ENCODE data around the gene IFIH1. TPM values are rescaled to one million over a fixed set of nuclear protein-coding genes. Genes with fewer than 3 reads are reported as not detected.

The IFIH1 gene
- total RNA-seq, 1 experiment from 2014 or later: 18.6 TPM

- DNase-seq (ENCODE audit: low spot score): no peak
Observed at GRCh38 chr2:162312853-162313252, 5.6 kb downstream of the IFIH1 start.

DNA sequence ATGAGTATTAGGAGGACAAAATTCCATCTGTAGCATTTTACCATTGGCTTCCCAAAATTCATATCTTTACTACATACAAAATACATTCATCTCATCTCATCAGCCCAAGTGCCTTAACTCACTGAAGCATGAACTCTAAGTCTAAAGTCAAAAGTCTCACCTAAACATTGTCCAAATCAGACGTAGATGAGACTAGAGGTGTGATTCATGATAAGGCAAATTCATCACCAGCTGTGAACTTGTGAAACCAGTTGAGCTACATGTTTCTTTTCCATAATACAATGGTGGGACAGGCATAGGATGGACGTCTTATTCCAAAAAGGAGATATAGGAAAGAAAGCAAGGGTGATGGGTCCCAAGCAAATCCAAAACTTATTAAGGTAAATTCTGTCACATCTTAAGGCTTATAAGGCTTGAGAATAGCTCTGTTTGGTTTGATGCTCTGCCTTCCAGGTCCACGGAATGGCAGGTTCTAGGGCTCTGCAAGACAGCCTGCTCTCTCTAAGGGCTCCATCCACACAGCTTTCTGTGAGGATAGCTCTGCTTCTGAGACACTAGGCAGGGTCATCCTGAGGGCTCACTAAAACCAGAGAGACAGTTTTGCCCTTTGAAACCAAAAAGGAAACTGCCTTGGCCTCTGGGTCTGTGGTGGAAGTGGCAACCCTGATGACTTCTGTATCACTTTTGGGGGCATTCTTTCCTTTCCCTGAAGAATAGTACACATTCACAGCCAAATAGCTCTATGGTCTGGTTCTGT is 9.6 kb downstream of the IFIH1 start:
- DNase-seq (ENCODE audit: low spot score): no peak

DNA sequence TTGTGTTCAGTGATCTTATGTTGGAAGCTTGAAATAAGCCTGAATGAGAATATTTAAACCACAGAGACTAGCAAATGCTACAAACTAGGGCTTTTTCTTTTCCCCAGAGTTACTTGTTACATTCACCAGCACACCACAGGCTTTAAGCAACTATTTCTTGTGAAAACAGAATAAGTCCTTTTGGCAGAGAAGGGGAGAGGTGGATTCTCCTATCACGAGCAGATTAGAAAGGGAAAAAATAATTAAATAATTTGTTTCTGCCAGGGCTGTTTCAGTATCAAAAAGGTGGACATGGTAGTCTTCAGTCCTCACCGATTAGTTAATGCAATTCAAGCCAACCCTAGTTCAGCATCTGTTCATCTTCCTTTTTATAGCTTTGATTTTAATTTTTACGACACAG is 12.6 kb downstream of the IFIH1 start:
- DNase-seq (ENCODE audit: low spot score): no peak

DNA sequence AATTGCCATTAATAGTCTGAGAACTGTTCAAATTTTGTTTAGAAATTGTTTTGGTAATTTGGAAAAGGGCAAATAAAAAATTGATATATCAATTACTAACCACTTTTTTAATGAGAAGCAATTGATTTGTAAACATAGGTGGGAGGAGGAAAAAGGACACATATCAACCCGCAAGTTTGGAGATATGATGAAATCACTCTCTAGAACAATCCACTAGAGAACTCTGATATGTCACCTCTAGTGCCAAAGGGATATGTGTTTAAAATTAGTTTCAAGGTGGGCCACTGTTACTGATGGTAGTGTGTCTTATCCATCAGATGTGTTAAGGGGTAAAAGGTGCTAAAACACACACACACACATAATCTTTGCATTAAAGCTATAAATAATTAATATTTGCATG is 16.6 kb downstream of the IFIH1 start:
- no peak for DNase-seq (ENCODE audit: low spot score)

GRCh38 chr2:162301151-162301804 is 17.2 kb downstream of the IFIH1 start:
- peak; percentile 37 for DNase-seq (ENCODE audit: low spot score)

- DNase-seq (ENCODE audit: low spot score): no peak
Observed at GRCh38 chr2:162300266-162300665, 18.2 kb downstream of the IFIH1 start.

DNA sequence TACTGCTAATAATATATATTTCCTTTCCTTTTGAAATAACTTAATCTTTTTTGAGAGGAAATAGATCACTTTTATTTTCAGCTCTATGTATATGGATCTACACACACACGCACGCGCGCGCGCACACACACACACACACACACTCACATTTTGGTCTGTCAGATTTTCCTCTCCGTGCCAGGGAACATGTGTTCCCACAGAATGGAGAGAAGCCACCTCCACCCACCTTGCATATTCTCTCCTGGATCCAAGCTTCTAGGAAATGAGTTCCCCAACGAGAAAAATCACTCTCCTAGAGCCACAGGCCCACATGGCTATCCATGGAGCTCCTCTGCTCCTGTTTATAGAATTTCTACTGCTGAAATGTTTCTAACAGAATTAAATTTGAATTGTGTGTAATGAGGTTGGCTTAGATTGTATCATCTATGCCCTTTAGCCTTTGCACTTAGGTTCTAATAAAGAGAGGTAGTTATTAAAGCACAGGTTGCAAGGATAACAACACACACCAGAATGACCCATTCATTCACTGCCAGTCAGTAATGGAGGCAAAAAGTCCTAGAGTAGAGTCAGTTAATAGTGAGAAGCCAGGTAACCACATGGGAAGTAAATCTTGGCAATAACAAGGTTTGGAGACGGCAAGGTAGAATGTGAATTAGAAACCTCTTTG is 19.7 kb downstream of the IFIH1 start:
- no peak for DNase-seq (ENCODE audit: low spot score)

- DNase-seq (ENCODE audit: low spot score): peak; percentile 58
Observed at GRCh38 chr2:162297925-162298552, 20.4 kb downstream of the IFIH1 start.

GRCh38 chr2:162295009-162295408 is 23.5 kb downstream of the IFIH1 start:
- DNase-seq (ENCODE audit: low spot score): no peak

GRCh38 chr2:162293122-162293786 is 25.2 kb downstream of the IFIH1 start:
- DNase-seq (ENCODE audit: low spot score): no peak

DNA sequence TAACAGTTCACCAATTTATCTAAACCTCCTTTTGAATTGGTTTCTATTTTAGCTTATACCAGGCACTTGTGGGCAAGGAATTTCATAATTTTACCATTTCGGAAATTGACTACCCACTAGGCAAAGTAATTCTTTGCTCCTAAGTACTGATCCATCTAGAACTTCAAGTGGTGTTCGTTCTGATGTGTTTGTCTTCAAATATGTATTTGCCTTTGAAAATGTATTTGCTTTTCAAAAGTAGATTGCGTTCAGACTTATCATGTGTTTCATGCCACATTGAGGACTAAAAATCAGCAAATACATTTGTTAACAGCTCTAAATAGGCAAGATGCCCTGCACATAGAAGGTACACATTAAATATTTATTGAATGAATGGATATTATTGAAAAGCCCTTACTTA is 26.7 kb downstream of the IFIH1 start:
- DNase-seq (ENCODE audit: low spot score): no peak

- no peak for DNase-seq (ENCODE audit: low spot score)
Observed at GRCh38 chr2:162282765-162283425, 35.6 kb downstream of the IFIH1 start.

GRCh38 chr2:162280654-162281053 is 37.8 kb downstream of the IFIH1 start:
- DNase-seq (ENCODE audit: low spot score): no peak

DNA sequence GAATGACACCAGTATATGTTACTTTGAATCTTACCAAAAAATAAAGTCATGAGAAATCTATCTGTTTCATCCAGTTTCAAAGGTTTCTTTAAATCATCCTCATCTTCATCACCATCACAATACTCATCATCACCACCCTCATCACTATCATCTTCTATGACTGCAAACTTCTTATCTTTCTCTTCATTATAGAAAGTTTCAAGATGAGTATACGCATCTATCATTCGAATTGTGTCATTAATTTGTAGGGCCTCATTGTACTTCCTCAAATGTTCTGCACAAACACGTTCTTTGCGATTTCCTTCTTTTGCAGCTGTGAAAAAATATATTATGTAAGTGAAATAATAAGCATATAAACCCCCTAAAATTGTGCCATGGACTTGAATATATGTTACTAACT is 41.1 kb downstream of the IFIH1 start:
- no peak for DNase-seq (ENCODE audit: low spot score)

DNA sequence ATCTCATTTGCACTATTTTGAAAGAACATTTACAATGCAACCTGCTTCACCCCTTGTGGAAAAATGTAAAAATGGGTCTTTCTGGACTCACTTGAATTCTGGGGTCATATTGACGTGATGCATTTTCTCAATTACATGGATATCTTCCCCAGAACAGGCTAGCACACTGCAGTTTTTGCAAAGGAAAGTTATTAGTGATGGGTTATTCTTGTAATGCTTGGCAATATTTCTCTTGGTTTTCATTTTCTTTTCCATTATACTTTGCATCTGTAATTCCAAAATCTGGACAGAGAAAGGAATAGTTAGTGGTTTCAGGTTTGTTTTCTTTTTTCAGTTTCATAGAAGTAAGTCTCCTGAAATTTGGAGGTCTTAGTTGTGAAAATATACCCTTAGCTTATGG is 50.5 kb downstream of the IFIH1 start:
- DNase-seq (ENCODE audit: low spot score): no peak

GRCh38 chr2:162267496-162267895 is 51.0 kb downstream of the IFIH1 start:
- DNase-seq (ENCODE audit: low spot score): no peak

DNA sequence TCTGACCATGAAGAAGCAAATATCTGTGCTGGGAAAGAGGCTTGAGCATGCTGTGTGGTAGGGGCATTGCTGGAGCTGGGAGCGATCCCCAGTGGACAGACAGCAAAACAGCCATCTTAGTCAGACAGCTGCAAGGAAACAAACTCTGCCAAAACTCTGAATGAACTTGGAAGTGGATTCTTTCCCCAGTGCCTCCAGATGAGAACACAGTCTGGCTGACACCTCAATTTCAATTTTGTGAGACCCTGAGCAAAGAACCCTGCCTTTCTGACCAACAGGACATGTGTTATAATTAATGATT is 52.1 kb downstream of the IFIH1 start:
- no peak for DNase-seq (ENCODE audit: low spot score)

DNA sequence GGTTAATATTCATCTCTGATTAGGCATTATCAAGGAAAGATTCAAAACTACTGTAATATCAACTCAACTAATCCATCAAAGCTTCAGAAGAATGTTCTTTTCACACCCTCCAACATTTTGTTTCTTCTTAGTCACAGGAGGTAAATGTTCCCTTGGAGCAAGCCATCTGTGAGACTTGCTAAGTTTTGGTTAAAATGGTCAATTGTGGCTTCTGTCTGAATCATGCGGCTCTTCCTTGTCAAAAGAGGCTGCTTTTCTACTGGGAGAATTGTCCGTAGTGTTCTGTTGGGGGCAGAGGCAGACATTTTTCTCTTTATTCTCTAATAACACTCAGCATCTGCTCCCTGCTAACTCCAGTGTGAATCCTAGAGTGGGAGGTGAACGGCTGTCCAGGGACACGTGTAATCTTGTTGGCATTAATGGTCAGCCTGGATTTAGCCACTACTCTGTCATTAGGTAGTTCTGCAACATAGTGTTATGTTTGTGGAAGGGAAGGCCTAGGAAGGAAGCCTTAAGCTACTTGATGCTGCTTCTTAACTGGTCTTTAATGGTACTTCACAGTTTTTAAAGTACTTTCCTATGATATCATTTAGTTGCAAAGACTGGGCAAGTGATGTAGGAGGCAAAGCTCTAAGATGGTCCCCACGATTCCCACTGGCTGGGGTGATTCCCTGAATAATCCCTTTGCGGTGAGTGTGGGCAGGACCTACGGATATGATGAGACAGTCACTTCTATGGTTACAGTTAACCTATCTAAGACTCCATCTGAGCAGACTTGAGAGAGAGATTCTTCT is 52.6 kb downstream of the IFIH1 start:
- DNase-seq (ENCODE audit: low spot score): no peak

- peak; percentile 54 for DNase-seq (ENCODE audit: low spot score)
Observed at GRCh38 chr2:162261032-162261945, 57.2 kb downstream of the IFIH1 start.

GRCh38 chr2:162258686-162259085 is 59.8 kb downstream of the IFIH1 start:
- DNase-seq (ENCODE audit: low spot score): no peak

Data from H4 (cell line).